GM21737 (cell line): ENCODE results near the gene TBX1.
"Not testable (repeated sequence)": the region's sequence is repeated elsewhere in the genome, so short reads cannot be mapped to it uniquely, and the experiment has no call there.

ENCODE experiments used
- ATAC-seq: cut with Tn5 transposase; IDR thresholded peaks from one replicate; pipeline ENCODE4 v1.9.1; 2021; ENCODE audit warnings: mild to moderate bottlenecking, moderate library complexity; ENCODE audit not compliant: unreplicated experiment

Gene TBX1

DNA sequence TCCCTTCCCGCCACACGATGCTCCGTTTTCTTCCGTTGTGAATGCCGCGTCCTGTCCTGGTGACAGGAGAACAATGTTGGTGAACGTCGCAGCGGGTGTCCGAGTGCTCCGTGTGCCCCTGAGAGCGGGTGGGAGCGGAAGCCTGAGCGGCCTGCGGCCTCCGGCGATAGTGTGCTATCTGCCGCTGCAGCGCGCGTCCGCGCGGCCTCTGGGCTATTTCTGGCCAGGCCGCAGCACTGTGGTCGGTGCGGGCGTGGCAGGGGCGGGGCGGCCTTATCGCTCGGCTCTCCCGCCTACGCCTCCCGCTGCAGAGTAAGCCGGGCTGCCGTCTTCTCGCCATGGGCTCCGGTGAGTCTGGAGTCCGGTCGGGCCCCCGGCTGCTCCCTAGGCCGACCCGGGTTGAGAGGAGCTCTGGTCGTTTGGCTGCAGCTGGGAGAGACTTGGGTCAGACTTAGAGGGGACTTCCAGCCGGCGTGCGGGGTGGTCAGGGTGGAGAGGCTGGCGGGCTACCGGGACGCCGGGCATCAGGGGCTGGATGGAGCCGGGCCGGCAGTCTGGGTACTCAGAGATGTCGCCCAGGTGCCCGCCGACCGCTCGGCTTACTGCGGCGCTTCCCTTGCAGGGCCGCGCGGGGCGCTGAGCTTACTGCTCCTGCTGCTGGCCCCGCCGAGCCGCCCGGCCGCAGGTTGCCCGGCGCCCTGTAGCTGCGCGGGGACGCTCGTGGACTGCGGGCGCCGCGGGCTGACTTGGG is 37.2 kb upstream of the TBX1 start, which contains the start of gene GP1BB:
Gene GP1BB (plus strand): TSS at position 308 of the 751 bp plus-strand sequence. CDS start 31 bp downstream, at position 339.
- ATAC-seq: no peak

DNA sequence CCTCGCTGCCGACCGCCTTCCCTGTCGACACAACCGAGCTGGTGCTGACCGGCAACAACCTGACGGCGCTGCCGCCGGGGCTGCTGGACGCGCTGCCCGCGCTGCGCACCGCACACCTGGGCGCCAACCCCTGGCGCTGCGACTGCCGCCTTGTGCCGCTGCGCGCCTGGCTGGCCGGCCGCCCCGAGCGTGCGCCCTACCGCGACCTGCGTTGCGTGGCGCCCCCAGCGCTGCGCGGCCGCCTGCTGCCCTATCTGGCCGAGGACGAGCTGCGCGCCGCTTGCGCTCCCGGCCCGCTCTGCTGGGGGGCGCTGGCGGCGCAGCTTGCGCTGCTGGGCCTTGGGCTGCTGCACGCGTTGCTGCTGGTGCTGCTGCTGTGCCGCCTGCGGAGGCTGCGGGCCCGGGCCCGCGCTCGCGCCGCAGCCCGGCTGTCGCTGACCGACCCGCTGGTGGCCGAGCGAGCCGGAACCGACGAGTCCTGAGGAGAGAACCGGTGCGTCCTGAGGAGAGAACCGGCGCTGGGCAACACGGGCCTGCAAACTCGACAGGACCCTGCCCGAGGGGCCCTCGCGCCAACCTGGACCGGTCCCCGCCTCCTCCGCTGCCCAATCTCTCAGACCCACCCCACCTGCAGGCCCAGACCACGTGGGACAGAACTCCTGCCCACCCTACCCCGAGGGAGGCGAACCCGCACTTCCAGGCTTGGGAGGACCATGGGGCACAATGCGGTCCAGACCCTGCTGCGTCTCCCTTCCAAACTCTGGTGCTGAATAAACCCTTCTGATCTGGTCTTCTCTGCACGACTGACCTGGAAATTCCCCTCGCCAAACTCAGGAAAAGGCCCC is 36.4 kb upstream of the TBX1 start:
- no peak for ATAC-seq

DNA sequence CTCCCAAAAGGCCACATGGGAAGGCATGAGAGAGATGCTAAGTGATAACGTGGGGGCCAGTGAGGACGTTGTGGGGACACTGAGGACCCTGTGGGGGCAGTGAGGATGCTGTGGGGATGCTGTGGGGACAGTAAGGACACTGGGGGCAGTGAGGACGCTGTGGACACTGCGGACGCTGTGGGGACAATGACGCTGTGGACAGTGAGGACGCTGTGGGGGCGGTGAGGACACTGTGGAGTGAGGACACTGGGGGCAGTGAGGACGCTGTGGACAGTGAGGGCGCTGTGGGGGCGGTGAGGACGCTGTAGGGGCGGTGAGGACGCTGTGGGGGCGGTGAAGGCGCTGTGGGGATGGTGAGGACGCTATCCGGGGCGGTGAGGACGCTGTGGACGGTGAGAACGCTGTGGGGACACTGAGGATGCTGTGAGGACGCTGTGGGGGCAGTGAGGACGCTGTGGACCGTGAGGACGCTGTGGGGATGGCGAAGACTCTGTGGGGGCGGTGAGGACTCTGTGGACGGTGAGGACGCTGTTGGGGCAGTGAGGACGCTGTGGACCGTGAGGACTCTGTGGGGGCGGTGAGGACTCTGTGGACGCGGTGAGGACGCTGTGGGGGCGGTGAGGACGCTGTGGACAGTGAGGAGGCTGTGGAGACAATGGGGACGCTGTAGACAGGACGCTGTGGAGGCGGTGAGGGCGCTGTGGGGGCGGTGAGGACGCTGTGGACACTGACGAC is 35.5 kb upstream of the TBX1 start:
- no peak for ATAC-seq

DNA sequence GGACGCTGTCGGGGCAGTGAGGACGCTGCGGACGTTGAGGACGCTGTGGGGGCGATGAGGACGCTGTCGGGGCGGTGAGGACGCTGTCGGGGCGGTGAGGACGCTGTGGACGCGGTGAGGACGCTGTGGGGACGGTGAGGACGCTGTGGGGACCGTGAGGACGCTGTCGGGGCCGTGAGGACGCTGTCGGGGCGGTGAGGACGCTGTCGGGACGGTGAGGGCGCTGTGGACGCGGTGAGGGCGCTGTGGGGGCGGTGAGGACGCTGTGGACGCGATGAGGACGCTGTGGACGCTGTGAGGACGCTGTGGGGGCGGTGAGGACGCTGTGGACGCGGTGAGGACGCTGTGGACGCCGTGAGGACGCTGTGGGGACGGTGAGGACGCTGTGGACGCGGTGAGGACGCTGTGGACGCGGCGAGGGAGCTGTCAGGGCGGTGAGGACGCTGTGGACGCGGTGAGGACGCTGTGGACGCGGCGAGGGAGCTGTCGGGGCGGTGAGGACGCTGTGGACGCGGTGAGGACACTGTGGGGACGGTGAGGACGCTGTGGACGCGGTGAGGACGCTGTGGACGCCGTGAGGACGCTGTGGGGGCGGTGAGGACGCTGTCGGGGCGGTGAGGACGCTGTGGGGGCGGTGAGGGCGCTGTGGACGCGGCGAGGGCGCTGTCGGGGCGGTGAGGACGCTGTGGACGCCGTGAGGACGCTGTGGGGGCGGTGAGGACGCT is 34.4 kb upstream of the TBX1 start:
- not testable (repeated sequence) for ATAC-seq

DNA sequence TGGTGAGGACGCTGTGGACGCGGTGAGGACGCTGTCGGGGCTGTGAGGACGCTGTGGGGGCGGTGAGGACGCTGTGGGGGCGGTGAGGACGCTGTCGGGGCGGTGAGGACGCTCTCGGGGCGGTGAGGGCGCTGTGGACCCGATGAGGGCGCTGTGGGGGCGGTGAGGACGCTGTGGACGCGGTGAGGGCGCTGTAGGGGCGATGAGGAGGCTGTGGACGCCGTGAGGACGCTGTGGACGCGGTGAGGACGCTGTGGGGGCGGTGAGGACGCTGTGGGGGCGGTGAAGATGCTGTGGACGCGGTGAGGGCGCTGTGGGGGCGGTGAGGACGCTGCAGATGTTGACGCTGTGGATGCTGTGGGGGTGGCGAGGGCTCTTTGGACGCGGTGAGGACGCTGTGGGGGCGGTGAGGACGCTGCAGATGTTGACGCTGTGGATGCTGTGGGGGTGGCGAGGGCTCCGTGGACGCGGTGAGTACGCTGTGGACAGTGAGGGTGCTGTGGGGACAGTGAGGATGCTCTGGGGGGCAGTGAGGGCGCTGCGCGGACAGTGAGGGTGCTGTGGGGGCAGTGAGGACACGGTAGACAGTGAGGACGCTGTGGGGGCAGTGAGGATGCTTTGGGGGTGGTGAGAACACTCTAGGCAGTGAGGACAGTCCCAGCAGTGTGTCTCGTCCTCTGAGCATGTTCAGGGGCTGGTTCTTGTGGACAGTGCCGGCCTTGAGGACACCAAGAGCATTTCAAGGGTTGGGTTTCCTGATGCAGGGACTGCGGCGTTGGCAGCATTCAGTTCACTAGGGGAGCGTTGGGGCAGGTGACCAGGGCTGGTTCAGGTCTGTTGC is 33.0 kb upstream of the TBX1 start:
- no peak for ATAC-seq

DNA sequence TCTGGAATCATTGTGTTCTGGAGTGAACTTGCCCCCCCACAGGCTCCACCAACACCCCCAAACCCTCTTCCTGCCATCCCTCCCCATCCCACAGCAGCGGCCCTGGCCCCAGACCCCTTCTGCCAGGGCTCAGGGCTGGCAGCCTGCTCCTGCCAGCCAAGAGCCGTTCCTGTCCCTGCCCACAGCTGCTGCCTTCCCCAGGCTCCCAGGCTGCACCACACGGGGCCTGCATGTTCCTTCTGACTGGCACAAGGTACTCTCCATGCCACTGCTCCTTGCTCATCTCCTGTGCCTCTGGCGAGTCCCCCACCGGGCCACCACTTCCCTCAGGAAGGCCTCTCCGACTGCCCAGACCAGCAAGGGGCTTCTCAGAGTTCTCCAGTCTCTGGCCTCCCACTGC is 32.3 kb upstream of the TBX1 start:
- no peak for ATAC-seq

DNA sequence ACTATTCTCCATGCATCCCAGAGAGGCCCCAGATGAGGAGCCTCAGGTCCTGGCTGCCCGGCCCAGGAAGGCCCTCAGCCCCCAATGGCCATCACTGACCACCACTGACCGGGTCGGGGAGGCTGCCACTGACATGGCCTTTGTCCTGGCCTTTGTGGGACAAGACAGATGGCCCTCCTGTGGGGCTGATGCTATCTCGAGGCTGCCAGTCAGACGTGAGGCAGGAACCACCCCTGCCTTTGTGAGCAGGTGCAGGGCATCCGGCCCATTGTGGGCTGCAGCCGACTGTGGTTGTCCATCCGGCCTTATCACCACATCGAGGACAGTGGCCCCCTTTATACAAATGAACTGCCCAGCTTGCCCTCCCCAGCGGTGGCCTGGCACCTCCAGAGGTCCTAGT is 31.7 kb upstream of the TBX1 start:
- no peak for ATAC-seq

DNA sequence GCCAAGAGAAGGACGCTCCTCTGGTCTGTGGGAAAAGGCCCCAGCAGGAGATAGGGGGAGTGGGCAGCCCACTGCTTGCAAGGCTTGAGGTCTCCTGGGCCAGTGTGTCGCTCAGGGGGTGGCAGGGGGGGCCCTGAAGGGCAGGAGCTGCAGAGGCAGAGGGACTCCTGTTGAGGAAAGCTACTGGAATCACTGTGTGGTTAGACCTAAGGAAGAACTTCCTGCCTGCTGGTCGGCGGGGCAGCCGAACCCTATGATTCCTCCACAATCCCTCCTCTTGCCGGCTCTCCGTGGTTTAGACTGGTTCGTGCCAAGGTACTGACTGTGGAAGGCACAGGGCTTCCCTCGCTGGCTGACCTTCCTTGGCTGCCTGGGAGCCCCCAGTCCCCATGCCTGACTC is 31.1 kb upstream of the TBX1 start:
- no peak for ATAC-seq

DNA sequence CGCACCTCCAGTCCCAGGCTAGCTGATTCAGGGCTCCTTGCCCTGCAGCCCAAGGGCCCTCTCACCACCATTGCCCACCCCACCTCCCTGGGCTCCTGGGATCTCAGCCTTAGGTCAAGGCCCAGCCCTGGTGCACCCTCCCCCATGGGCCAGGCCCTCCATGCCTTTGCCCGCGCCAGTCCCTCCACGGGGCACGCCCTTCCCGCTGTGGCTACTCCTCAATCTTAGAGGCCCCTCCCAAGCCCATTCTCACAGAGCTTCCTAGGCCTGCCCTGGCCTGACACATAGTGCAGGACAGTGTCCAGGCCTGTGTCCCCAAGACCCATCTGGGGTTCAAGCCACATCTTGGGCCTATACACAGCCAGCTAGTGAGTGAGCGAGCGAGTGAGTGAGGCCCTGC is 30.4 kb upstream of the TBX1 start:
- ATAC-seq: no peak

DNA sequence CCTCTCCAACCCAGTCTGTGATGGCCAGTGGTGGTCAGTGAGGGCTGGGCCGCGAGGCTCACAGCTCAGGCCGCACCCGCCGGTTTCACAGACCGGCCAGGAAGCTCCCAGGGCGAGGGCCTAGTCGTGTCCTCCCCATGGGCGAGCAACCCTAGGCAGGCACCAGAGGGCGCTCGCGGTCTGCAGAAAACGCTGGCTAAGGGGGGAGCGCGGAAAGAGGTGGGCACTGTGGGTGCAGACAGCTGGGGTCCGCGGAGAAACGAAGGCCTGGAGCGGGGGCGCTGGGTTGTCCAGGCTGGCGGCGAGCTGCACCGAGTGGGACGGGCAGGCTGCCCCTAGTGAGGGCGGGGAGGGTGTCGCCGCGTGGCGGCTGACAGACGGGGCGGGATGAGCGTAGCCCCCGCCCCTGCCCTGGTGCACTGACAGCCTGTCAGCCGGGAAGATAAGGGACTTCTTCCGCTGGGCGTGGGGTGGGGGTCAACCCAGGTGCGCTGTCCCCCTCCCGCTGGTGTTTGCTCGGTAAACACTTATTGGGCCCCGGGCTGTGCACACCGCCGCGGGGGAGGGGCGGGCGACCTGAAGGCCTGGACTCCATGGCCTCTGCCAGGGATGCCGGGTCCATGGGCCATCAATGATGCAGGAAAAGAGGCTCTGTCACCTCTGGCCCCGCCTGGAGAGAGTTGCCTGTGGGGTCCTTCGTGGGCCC is 29.8 kb upstream of the TBX1 start:
- no peak for ATAC-seq

DNA sequence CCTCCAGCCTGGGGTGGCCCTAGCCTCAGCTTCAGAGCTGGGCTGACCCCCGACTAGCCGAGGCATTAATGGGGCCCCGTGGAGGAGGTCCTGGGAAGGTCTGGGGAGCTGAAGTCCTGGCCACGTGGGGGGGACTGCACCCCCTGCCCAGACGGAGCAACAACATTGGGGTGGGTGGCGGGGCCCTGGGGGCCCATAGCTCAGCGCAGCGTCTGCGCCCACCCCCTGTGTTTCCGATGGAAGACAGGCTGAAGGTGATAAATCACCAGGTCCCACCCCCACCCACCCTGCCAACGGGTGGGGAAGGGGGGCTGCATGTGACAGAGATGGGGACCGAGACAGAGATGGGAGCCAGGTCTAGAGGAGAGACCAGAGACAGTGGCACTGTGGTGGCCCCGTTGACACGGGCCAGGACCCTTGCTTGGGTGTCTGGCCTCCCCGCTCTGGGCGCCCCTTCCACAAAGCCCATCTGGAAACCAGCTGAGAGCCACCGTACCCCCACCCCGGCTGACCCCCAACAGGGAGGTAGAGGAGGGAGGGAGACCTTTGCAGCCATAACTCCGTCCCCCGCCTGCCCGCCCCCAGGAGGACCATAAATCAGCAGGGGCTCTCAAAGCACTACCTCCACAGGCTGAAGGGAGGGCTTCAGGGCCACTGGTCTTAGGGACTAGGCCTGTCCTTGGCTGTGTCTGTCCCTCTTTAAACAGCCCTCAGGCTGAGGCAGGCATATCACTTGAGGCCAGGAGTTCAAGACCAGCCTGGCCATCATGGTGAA is 29.0 kb upstream of the TBX1 start:
- no peak for ATAC-seq

DNA sequence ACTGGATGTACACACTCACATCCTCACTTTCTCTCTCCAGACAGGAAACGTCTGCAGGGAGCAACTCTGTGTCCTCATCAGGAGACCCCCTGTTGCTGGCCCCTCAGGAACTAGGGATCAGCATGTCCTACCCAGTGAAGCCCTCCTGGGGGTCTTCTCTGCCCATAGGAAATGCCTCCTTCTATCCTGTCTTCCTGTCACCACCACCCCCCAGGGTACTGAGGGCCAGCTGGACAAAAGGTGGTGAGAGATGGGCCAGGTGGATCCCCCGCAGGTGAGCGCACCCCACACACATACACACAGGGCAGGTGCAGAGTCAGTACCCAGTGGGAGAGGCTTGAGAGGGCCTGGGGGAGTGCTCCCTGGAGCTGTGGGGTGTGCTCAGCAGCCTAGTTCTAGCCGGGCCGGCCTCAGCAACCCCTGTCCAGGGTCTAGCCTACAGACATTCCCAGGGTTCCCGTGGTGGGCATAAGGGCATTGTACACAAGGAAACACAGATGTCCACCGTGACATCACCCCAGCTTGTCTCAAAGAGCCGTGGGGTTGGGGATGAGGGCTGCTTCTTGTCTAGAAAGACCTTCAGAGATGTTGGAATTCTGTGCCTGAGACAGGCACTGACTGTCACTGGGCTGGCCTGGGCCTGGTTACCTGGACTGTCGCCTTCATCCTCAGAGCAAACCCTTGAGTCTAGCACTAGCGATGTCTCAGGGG is 28.0 kb upstream of the TBX1 start:
- ATAC-seq: no peak

DNA sequence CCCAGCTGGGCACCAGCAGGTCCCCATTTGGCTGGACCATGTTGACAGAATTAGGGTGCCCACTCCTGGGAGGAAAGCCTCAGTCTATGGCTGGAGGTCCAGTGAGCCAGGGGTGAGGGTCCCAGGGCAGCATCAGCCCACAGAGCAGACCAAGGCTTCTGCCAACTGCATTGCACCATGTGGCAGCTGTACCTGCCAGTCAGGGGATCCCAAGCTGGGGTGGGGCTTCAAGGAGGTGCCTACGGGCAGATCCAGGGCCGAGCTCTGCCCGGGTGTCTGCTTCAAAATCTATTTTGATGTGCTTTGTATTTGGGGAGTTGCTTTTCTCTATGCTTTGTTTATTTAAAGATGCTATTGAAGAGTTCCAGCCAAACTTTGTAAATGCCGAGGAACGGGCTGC is 26.8 kb upstream of the TBX1 start:
- ATAC-seq: no peak

DNA sequence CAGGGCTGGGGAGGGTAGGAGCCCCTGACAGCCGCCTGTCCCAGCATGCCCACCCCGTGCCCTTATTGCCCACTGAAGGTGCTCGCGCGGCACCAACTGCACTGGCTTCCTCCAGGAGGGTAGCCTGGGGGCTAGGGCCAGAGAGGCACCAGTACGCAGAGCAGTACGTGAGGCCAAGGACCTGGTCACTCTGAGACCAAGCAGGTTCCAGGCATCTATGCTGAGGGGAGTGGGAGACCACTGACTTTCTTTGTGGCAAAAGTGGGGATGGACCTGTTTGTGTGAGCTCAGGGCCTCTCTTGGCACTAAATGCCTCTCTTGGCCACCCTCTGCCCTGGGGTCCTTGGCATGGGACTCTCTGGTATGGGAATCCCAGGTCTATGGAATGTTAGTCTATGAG is 26.4 kb upstream of the TBX1 start:
- no peak for ATAC-seq

DNA sequence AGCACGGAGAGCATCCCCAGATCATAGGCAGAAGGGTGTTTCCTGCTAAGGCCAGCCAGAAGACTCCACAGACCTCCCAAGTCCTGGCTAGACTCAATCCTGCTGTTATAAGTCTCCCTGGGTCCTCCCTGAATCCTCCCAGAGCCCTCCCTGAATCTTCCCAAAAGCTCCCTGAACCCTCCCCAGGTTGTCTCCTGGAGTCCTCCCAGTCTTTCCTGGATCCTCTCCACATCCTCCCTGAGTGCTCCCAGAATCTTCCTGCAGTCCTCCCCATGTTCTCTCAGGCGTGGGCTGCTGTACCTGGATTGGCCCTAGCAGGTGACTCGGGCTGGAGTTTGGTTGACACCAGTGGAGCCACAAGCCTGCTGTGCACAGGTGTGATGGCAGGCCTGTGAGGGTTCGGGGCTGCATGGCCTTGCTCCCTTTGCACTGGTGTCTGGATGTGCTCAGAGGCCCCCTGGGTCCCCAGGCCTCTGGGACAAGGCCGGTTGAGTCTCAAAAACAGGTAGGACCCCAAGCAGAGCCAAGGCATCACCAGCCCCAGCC is 25.7 kb upstream of the TBX1 start:
- ATAC-seq: no peak

DNA sequence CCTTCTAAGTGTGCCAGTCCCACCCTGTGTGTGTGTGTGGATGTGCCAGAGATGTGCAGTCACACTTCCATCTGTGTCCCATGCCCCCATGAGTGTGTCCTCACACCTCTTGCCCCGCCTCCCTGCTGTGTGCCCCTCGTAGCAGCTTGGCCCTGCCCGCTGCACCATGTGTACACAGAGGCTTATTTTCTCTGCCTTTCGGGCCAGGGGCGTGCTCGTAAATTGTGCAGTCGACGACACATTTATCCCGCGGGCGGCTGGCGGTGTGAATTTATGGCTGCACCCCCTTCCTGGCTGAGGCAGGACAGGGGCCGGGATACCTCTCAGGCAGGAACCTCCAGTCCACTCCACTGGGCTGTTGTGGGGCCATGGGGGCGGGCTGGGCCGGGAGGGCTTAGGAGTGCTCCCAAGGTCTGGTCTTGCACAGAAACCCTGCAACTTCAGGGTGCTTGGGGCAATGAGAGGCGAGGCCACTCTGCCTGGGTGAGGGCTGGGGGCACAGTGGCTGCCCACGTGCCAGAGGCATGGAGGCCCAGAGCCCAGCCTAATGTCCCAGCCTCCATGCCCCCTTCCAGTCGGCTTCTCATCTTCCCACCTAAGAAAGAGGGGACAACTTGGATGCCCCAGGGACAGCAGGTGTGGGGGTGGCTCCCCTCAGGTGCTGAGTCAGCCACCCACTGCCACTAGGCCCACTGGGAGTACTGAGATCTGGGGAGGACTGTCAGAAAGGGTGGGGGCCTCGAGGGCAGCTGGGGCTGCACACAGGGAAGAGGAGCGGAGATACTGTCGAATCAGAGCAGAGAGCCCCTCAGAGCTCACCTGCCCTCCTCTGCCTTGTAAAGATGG is 24.7 kb upstream of the TBX1 start:
- ATAC-seq: no peak
